GM19468 (cell line): ENCODE results near the gene MBD3L4.

Experiments used
- ATAC-seq: cut with Tn5 transposase; IDR thresholded peaks from one replicate; pipeline ENCODE4 v1.9.1; 2021; ENCODE audit warnings: mild to moderate bottlenecking, moderate library complexity, moderate number of reproducible peaks; ENCODE audit not compliant: unreplicated experiment; ENCODE audit errors: extremely low read depth

The MBD3L4 gene

DNA sequence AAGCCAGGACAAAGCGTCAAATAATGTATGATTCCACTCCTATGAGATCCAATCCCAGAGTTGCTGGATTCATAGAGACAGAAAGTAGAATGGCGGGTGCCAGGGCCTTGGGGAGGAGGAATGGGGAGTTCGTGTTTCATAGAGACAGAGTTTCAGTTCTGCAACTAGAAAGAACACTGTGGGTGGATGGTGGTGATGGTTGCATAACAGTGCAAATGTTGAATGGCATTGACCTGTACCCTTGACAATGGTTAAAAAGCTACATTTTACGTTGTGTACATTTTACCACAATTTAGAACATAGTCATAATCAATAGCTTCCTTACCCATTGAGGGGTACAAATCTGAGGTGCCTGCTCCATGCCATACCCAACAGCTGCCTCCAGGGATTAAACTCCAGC is 52.1 kb downstream of the MBD3L4 start:
- no peak for ATAC-seq
